ENCODE results near the gene KIRREL3. TPM values are rescaled to one million over a fixed set of nuclear protein-coding genes. Genes with fewer than 3 reads are reported as not detected.

The KIRREL3 gene
- total and polyA plus RNA-seq, 2 of the 4 experiments (the other 2 are of a cell fraction) = 10.9 to 15.9 TPM

DNA sequence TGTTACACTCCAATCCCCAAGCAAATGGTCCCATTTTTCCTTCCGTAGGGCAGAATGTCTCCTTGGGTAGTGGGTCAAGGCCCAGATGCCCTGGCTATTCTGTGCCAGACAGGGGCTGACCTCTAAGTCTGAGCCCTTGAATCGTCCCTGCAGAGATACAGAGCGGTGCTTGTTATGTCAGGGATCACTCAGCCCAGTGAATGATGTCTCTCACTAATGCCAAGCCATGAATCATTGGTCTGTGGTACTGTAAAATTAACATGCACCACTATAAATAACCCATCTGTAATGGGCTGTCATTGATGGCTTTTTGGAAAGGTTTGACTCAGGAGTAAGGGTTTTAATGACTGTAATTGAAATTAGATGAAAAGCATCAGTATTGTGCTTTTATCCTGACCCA is 35.3 kb upstream of the KIRREL3 start:
- Histone ChIP-seq H3K9me1 (ENCODE audit: insufficient read depth, low read length) (no peaks in the 10 kb centered on the region), H3K56ac (ENCODE audit: extremely low read depth, insufficient read depth, low read length) (no peak overlapping the region), H3K36me3 (ENCODE audit: control insufficient read depth, insufficient read depth, low read length) (no peaks in the 10 kb centered on the region), H3K79me1 (ENCODE audit: low read depth in 1 of 2, low read length in 2 of 2) (no peaks in the 10 kb centered on the region), H4K8ac (ENCODE audit: low read depth in 2 of 2, low read length in 2 of 2) (no peak overlapping the region), H3K4me3 (ENCODE audit: insufficient read depth, low read depth, low read length) (no peak overlapping the region), H3K9me3 (ENCODE audit: control insufficient read depth, insufficient read depth, low read length) (no peaks in the 10 kb centered on the region; the same call in 1 of the 2 replicates), H3K27me3 (ENCODE audit: control insufficient read depth, insufficient read depth, low read length) (peaks cover 17% of the 10 kb centered on the region), H3K27ac (ENCODE audit: insufficient read depth, low read length) (no peak overlapping the region), H3K4ac (ENCODE audit: low read depth, low read length) (no peak overlapping the region), H3K14ac (replicated peaks; ENCODE audit: low read depth, low read length) (no peak overlapping the region), H4K20me1 (ENCODE audit: insufficient read depth, low read length) (no peaks in the 10 kb centered on the region), H2BK15ac (ENCODE audit: low read depth, low read length) (no peak overlapping the region), H3K23ac (ENCODE audit: low read depth, low read length) (no peak overlapping the region), H3K9ac (ENCODE audit: low read depth, low read length) (no peak overlapping the region), H2BK20ac (ENCODE audit: low read depth, low read length) (no peak overlapping the region), H3K4me1 (ENCODE audit: control insufficient read depth, insufficient read depth, low read length) (no peaks in the 10 kb centered on the region; the same call in 1 of the 2 replicates), H2AK5ac (ENCODE audit: low read depth, low read length) (no peak overlapping the region), H4K91ac (ENCODE audit: insufficient read depth, low read depth, low read length) (no peak overlapping the region), H2BK120ac (ENCODE audit: low read depth, low read length) (no peak overlapping the region), H3K4me2 (ENCODE audit: low read depth, low read length) (no peak overlapping the region), H2BK5ac (ENCODE audit: low read depth, low read length, poor library complexity, severe bottlenecking) (no peak overlapping the region), H4K5ac (ENCODE audit: low read depth, low read length) (no peak overlapping the region), H3K18ac (ENCODE audit: low read depth, low read length) (no peak overlapping the region), H2AK9ac (replicated peaks; ENCODE audit: low read depth, low read length, poor library complexity) (no peak overlapping the region), H2AFZ (replicated peaks; ENCODE audit: low read length, poor library complexity) (no peak overlapping the region)
- CTCF ChIA-PET = no interaction called here
- ATAC-seq (ENCODE audit: low read depth) = no peak
- intact Hi-C loops (cut with micrococcal nuclease) = no loop called here
- POLR2A ChIA-PET (ENCODE audit: unreplicated experiment) = no interaction called here
- in situ Hi-C loops (cut with MboI; ENCODE audit: low sequenced_read_pairs) = no loop called here
- no peak for DNase-seq
- no peak for TF ChIP-seq CEBPB (IDR thresholded peaks at IDR 0.05; ENCODE audit: low read depth, low read length)
- TF ChIP-seq MAZ (IDR thresholded peaks at IDR 0.05; ENCODE audit: borderline replicate concordance, low read depth, low read length) = no peak
- no peak for TF ChIP-seq FOS (IDR thresholded peaks at IDR 0.05; ENCODE audit: low read depth, low read length)
- TF ChIP-seq RCOR1 (IDR thresholded peaks at IDR 0.05; ENCODE audit: insufficient replicate concordance, low read length) = no peak
- no peak for TF ChIP-seq POLR2A (IDR thresholded peaks at IDR 0.05; ENCODE audit: low read depth, low read length)
- TF ChIP-seq, protein P1, sequence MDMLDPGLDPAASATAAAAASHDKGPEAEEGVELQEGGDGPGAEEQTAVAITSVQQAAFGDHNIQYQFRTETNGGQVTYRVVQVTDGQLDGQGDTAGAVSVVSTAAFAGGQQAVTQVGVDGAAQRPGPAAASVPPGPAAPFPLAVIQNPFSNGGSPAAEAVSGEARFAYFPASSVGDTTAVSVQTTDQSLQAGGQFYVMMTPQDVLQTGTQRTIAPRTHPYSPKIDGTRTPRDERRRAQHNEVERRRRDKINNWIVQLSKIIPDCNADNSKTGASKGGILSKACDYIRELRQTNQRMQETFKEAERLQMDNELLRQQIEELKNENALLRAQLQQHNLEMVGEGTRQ (IDR thresholded peaks at IDR 0.05; ENCODE audit: low read depth, low read length) = no peak
- no peak for TF ChIP-seq MXI1 (IDR thresholded peaks at IDR 0.05; ENCODE audit: borderline replicate concordance, low read depth, low read length)
- no peak for TF ChIP-seq MAFK (IDR thresholded peaks at IDR 0.05; ENCODE audit: low read depth, low read length)
- no peak for TF ChIP-seq NFE2L2 (IDR thresholded peaks at IDR 0.05; ENCODE audit: low read depth, low read length)
- no peak for TF ChIP-seq BHLHE40 (IDR thresholded peaks at IDR 0.05; ENCODE audit: low read depth, low read length)
- no peak for TF ChIP-seq RFX5 (IDR thresholded peaks at IDR 0.05; ENCODE audit: low read depth, low read length)
- no peak for TF ChIP-seq SMC3 (IDR thresholded peaks at IDR 0.05; ENCODE audit: low read depth, low read length)
- TF ChIP-seq, protein P2, sequence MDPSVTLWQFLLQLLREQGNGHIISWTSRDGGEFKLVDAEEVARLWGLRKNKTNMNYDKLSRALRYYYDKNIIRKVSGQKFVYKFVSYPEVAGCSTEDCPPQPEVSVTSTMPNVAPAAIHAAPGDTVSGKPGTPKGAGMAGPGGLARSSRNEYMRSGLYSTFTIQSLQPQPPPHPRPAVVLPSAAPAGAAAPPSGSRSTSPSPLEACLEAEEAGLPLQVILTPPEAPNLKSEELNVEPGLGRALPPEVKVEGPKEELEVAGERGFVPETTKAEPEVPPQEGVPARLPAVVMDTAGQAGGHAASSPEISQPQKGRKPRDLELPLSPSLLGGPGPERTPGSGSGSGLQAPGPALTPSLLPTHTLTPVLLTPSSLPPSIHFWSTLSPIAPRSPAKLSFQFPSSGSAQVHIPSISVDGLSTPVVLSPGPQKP (IDR thresholded peaks at IDR 0.05; ENCODE audit: borderline replicate concordance, low read depth, low read length) = no peak
- dilution Hi-C loops (cut with HindIII; ENCODE audit: low sequenced_read_pairs, unreplicated experiment) = no loop called here
- no TSS peak for BruUV-seq (replicated peaks)
- WGBS, 2 experiments (ENCODE audit: extremely low coverage in 2 of 2, insufficient read length in 1 of 2) = no CpG with 5 or more reads among the region's 3 CpGs

Measured in IMR-90 (cell line).